ENCODE measurements around the gene PRSS27.

- TF ChIP-seq POLR2A (IDR thresholded peaks at IDR 0.05) (no peak), EP300 (IDR thresholded peaks at IDR 0.05) (no peak)
- TF ChIP-seq, protein P1, sequence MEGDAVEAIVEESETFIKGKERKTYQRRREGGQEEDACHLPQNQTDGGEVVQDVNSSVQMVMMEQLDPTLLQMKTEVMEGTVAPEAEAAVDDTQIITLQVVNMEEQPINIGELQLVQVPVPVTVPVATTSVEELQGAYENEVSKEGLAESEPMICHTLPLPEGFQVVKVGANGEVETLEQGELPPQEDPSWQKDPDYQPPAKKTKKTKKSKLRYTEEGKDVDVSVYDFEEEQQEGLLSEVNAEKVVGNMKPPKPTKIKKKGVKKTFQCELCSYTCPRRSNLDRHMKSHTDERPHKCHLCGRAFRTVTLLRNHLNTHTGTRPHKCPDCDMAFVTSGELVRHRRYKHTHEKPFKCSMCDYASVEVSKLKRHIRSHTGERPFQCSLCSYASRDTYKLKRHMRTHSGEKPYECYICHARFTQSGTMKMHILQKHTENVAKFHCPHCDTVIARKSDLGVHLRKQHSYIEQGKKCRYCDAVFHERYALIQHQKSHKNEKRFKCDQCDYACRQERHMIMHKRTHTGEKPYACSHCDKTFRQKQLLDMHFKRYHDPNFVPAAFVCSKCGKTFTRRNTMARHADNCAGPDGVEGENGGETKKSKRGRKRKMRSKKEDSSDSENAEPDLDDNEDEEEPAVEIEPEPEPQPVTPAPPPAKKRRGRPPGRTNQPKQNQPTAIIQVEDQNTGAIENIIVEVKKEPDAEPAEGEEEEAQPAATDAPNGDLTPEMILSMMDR (IDR thresholded peaks at IDR 0.05) = no peak
These were observed 32.3 kb downstream of the PRSS27 start for GRCh38 chr16:2687531-2688308.
